Activated CD4-positive, CD25-positive, alpha-beta regulatory T cell treated with anti-CD3 and anti-CD28 coated beads, Interleukin-2, amount 50 U/mL, for 24 hours (primary cell): ENCODE results near the gene ADAMTS4.

Experiments used
- ATAC-seq, 2 donors: fragments of 150-1000 bp; cut with Tn5 transposase; one replicate each; pipeline ENCODE4 v1.10.0; 2021; ENCODE audit warnings: mild to moderate bottlenecking in 1 of 2, moderate library complexity in 1 of 2

ADAMTS4 gene

DNA sequence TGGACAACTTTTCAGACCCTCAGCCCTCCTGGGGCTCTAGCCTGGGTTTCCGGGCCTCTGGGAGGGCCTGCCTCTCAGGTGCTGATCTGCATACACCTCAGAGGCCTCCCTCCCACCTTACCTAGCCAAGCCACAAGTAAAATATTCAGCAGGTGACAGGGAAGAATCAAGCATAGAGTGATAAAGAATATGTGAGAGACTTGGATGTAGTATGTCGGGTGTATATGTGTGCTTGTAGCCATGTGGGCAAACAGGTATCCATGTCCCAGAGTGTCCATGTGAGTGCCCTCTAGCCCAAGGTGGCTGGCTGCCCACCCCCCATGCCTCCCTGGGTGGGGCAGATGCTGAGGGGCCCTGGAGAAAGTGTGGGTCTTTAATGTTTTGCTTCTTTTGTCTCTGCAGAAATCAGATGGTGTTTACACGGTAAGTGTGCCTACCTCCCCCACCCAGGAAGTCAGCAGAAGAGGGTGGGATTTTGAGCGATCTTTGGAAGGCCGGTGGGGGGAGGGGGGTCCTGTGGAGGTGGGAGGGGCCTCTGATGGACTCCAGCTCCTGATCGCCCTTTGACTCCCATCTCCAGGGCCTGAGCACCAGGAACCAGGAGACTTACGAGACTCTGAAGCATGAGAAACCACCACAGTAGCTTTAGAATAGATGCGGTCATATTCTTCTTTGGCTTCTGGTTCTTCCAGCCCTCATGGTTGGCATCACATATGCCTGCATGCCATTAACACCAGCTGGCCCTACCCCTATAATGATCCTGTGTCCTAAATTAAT, 19.6 kb upstream of the ADAMTS4 start:
- no peak for ATAC-seq

DNA sequence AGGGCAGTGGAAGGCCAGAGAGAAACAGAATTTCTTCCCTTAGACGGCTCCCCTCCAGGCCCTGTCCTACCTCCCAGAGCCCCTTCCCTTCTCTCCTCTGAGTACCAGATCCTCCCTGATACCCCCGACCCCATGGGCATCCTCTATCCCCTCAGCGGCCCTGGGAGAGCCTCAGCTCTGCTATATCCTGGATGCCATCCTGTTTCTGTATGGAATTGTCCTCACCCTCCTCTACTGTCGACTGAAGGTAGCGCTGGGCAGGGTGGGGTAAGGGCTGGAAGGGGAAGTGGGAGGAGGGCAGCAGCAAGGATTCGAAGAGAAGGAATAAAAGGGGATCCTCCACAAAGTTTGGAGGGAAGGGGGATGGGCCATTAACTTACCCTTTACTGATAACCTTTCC, 19.0 kb upstream of the ADAMTS4 start:
- peak in 1 of 2 donors; percentile 6 for ATAC-seq

DNA sequence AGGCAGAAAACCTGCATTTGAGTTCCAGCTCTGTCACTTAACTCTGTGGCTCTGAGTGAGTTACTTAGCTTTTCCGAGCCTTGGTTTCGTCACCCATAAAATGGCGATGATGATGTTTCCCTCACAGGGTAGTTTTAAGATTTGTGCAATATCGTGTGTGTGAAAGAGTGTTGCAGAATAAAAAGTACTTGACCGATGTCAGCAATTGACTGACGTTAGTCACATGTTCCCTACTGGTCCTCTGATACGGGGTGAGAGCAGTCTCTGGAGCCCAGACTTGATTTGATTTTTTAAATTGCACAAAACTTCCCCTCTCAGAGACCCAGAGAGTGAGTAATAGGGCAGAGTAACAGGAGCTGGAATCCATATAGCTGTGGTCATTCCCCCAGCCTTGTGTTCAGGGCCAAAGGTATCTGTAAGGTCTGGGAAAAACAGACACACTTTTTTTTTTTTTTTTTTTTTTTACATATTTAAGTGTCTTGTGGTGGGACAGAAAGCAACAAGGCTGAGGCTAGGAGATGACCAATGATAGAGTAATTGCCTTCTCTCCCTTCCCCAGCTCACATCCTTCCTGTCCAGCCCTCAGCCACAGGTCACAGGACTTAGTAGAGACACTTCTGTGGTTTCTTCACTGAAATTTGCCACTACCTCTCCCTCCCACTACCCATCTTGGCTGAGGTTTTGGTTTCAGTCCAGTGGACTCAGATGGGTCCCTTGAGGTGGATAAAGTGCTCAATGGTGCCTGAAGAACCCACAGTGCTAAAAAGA, 18.3 kb upstream of the ADAMTS4 start:
- peak; percentile 54 to 57 for ATAC-seq

DNA sequence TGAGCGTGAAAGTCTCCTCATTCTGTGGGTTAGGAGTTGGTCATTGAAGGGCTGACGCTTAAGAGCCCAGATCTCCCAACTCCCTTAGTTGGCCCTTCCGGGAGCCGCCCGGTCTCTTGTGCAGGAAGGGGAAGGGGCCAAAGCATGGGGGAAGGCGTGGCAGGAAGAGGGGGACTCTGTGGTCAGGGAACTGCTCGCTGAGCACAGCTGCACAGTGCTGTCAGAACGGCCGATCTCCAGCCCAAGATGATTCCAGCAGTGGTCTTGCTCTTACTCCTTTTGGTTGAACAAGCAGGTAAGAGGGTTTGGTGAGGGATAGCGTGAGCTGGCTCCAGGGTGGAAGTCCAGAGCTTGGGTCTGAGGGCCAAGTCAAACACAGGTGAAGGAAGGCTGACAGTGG, 16.2 kb upstream of the ADAMTS4 start, which contains the start of gene FCER1G:
Gene FCER1G, plus strand, starts transcription at position 220 of the 400 bp plus-strand sequence. Its CDS starts 27 bp downstream, at position 247.
- no peak for ATAC-seq

DNA sequence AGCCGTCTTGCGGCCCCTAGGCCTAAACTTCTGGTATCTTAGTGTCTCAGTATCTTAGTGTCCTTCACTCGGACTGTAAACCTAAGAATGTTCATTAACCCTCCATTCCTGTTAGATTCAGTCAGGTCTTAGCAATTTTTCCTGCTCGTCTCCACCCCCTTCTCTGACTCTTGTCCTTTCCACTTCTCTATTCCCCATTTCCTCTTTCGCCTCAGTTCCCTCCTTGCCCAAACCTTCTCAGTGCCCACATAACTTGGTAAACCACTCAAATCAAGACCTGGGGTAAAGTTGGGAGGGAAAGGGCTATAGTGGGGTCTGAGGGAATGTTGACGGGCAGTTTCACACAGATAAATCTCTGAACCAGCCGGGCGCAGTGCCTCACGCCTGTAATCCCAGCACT, 15.5 kb upstream of the ADAMTS4 start:
- ATAC-seq = no peak

DNA sequence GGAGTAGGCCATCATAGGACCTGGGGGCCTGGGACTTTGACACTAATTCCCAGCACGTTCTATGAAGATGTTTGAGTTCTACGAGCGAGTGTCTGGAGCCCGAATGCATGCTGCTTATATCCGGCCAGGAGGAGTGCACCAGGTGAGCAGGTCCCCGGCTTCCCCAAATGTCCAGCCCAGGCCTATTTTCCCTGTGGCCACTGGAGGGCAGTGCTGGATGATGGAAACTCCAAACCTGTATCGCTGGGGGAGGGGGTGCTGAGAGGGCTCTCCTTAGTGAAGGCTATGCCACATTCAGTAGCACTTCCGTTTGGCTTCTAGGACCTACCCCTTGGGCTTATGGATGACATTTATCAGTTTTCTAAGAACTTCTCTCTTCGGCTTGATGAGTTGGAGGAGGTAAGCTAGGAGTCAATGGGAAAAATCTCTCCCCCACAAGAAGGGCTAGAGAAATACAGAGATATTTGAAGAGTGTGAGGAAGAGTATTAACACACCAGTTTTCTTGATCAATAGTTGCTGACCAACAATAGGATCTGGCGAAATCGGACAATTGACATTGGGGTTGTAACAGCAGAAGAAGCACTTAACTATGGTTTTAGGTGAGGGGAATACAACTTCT, 11.0 kb upstream of the ADAMTS4 start:
- peak; percentile 88 to 93 for ATAC-seq

DNA sequence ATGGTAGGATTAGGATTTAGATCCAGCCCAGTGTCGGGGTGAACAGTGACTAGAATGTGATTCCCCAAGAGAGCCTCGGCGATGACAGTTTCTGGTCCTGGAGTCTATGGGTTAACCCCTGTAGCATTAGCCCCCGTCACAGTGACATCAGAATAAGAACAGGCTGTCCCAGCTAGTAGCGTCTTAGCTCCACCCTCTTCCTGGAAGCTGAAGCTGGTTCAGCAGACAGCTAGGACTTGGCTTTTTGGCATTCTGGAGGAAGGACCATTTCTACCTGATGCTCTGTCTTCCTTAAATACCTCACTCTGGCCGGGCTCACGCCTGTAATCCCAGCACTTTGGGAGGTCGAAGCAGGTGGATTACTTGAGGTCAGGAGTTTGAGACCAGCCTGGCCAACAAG, 8.3 kb upstream of the ADAMTS4 start:
- no peak for ATAC-seq

DNA sequence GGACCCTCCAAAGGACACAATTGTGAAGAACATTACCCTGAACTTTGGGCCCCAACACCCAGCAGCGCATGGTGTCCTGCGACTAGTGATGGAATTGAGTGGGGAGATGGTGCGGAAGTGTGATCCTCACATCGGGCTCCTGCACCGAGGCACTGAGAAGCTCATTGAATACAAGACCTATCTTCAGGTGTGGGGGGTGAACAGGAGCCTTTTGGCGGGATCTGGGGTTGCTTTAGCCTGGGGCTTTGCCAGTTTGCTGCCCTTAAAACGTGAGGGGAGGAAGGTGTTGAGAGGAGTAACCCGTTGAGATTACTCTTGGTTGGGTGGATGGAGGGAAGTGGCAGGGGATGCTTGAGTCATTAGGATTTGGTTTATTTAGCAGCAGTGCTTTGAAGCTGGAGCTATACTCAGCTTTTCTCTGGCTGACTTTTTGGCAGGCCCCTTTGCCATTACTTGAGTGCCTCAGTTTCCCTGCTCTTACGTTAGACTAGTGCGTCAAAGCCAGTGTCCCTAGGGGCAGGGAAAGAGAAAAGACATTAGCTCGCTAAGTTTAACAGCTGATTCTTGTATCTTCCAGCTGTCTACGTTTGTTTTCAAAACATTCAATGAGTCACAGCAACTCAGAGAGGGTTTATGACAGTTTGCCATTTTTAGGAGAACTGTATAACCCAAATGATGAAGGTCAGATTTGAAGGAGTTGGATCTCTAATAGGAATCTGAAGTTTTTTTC, 7.7 kb upstream of the ADAMTS4 start:
- no peak for ATAC-seq

DNA sequence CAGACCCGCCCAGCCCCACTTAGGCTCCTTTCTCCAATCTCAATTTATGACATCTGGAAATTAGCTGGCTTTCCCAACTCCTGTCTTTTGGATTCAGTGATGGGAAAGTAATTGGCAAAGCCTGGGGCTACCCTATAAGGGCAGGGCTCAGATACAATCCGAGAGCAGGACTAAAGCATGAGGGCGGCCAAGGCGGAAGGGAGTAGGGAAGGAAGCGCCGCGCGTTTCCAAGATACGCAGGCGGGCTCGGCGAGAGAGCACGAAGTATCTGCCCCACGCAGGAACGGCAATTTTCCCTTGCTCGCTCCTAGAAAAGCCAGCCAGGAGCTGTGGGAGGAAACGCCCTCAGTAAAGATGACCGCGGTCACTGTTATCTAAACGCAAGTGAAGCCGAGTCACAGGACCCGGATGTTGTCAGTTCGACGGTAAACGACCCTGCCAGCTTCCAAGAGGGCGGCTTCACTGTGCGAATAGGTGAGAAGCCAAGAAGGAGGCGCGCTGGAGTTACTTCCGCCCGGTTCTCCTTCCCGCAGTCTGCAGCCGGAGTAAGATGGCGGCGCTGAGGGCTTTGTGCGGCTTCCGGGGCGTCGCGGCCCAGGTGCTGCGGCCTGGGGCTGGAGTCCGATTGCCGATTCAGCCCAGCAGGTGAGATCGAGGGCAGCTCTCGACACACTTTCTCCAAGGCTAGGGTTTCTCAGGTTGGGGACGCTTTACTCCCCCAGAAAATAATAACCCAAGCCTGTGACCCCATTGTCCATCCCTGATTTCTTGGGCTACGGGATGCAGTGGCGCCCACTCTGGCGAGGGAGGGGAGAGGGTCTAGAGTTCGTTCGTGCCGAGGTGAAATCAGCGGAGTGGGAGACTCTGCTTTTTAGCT, 3.2 kb upstream of the ADAMTS4 start, which contains the start of gene NDUFS2:
Gene NDUFS2, plus strand, starts transcription at position 532 of the 877 bp plus-strand sequence. Its CDS starts 19 bp downstream, at position 551.
- peak; percentile 99 for ATAC-seq

DNA sequence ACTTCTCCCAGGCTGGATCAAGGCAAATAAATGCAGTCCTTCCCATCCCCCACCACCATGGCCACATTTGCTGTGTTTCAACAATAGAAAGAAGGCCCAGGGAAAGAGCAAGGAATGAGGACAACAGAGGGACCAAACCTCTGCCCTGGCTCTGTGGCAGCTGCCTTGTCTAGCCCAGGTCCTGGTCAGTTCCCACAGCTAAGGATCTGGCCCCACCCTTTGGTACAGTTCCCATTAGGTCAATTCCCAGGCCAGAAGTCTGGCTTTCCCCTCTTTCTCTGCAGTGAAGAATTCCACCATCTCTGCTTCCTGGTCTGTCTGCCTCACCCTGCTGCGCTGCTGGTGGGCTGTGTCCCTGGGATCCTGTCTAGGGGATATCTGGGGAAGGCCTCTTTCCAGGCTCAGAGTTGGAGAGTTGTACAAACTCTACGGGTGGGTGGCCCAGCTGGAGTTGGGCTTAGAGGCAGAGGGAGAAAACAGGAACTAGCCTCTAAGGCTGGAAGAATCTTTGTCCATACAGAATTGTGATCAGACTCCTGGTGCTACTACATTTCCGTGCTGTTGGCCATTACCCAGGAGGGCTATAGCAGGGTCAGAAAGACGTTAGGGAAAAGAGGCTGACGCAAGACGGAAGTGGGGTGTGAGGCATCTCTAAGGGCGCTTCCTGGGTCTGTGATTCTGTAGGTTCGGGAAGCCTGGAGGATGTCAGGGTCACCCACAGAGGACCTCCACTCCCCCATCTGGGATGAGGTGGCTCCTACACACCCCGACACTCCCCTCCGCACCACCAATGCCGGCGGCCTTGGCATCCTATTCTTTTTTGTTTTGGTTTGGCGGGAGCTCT, 2.4 kb upstream of the ADAMTS4 start:
- ATAC-seq = no peak

DNA sequence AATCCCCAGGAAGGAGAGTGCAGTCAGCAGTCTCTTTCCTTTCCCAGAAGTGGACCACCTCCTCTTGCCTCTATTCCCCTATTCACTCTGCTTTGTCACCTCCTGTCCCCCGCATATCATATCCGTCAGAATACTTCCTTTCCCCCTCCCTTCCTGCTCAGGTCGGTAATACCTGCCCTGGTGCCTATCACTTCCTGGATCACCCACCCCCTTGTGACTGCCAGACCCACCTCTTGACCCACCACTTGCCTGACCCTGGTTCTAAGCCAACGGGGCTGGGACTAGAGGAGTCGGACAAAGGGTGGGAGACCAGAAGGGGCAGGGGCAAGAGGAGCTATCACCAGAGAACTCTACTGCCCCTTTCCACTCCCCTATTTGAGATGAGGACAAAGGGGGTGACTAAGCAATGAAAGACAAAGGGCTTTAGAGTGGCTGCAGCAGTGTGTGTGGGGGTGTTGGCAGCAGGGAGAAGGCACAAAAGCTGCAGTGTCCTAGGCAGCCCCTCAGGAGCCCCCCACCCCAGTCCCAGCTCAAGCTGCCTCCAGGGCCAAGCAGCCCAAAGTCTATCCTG, 1.7 kb upstream of the ADAMTS4 start:
- no peak for ATAC-seq

DNA sequence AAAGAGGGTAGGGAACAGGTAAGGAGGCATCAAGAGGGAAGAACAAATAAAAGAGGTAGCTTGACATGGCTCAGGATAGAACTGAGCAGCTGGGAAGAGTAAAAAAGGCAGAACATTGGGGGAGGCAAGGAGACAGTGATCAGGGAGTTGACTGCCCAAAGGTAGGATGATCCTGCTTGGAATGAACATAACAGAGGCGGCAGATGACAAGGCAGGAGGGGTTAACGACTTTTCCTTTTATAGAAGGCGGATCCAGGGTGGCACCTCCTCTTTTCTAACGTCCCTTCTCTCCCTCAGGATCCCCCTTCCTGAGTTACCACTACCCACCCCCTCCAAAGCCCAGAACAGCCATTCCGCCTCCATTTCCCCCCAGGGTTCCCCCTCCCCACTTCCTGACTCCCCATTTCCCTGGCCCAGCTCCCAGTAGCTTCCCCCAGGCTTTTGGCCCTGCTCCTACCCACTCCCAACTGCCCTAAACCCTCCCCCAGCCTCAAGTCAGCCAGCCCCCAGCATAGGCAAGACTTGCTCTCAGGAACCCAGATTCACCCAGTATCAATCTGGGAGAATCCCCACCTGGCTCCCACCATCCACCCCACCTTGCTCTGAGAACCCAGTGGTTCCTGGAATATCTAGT, 769 bp upstream of the ADAMTS4 start:
- no peak for ATAC-seq

DNA sequence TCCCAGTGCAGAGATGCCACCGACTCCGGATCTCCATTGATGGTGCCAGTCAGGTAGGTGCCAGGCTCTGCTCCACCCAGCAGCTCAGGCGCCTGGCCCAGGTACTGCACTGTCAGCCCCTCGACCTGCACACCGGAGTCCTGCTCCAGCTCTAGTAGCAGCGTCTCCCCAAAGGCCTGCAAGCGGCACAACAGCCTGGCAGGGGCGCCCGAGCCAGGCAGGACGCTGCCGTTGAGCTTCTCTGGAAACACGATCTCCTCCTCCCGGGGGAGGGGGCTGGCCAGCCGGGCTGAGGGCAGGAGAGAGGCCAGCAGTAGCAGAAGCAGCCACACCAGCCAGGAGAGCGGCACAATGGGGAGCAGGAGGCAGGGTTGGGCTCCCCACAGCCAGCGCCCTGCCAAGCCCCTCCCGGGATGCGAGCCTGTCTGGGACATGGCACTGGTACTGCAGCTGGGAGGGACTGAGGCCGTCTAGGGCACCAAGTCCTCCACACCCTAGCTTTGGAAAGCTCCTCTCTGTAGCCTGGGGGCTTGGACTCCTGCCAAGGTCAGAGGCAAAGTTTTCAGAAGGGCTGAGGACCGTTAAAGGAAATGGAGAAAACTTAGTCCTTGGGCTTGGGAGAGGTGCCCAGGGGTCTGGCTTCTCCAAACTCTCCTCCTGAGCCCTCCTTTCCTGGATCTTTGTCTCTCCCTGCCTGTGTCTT, 509 bp downstream of the ADAMTS4 start:
- no peak for ATAC-seq

DNA sequence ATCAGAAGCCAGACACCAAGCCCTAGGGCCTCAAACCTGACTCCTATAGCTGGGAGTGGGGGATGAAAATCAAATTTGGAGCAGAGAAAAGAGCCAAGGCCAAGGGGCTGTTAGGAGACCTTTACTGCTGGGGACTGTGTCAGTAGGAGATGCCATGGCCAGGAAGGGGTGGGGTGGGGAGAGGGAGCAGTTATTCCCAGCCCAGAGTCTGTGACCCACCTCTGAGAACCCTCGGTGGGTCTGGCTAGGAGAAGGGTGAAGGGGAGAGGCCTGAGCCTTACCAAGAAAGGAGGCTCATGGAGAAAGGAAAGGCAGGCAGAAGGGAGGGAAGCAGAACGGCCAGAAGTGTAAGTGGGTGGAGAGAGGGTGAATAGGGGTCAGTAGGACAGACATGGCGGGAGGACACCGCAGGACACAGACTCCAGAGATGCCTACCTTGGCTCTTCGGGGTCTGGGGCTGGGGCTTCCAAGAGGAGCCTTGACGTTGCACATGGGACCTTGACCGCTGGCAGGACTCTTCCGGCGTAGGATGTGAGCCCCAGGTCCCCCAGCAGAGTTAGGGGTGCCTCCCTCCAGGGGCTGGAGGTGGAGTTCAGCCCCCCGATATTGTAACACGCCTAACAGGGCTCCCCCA, 1.2 kb downstream of the ADAMTS4 start:
- ATAC-seq = no peak

DNA sequence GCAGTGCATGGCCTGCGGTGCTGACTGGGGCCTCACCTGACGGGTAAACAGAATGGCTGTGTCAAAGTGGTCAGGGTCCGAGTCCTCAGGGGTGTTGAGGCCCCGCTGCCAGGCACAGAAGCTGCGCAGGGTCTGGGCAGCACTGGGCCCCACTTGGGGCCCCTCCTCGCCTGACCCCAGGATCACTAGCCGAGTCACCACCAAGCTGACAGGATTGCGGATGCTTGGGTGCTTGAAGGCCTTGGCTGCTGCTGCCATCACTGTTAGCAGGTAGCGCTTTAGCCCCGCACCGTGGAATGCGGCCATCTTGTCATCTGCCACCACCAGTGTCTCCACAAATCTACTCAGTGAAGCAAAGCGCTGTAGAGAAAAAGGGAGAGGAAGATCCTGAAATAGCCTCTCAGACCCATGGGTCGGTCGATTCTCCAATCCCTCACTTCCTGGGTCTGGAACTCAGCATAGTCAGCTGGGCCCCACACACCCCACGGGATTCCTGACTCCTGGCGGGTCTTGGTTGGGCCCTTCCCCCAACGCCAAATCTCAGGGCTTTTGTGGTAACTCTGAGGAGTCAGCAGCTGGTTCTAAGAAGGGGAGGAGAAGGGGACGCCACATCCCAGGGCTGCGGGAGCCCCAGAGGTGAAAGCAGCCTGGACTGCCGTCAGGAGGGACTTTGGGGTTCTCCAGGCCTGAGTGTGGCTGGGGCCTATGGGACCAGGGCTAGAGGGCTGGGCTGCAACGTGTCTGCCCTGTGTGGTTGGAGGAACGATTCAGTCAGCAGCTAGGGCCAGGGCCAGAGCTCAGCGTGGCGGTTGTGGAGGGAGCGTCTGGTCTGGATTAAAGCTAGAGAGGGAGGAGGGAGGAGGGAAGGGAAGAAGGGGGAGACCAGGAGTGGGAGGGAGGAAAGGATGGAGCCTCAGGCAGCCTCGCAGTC, 2.1 kb downstream of the ADAMTS4 start:
- no peak for ATAC-seq

DNA sequence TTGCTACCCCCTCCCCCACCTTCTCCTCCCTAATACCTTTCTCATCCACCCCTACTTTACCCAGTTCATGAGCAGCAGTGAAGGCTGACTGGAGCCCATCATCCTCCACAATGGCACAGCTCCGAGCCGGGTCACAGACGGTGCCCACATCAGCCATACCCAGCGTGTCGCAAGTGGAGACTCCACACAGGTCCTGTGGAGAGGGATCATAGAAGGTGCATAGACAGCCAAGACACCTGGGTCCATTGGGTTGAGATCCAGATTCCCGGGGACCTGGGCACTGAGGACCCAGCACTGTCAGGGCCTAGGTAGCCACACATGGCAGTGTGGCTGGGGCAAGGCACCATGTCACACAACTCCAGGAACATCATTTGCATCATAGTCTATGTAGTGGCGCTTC, 2.7 kb downstream of the ADAMTS4 start:
- no peak for ATAC-seq

DNA sequence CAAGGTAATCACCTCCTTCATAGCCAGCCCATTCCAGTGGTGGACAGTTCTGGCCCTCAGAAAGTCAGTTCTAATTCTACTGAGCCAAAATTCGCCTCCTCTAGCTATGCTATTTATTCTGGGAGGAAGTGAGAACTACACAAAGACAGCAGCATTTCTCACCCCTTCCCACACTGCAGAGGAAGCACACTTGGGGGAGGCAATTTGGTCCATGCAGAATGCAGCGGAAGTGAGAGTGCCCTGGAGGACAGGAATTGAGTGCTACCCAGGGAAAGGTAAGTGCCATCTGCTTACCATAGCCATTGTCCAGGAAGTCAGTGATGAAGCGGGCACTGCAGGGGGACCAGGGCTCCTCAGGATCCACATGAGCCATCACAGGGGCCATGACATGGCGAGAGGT, 3.7 kb downstream of the ADAMTS4 start:
- ATAC-seq = no peak
